ENCODE data around the gene RHOT2. TPM values are rescaled to one million over a fixed set of nuclear protein-coding genes. Genes with fewer than 3 reads are reported as not detected.
A peak's percentile ranks its signal among the peaks of the same experiment; 100 is the strongest.

RHOT2 gene
- total RNA-seq, 1 donor from 2014 or later, result 163 TPM

GRCh38 chr16:649631-650030 lies 18.3 kb upstream of the RHOT2 start:
- Mint-ChIP-seq H3K27me3 (no peaks in the 10 kb centered on the region), H3K4me3 (peak overlapping the region; percentile 80), H3K9me3 (no peaks in the 10 kb centered on the region)

DNA sequence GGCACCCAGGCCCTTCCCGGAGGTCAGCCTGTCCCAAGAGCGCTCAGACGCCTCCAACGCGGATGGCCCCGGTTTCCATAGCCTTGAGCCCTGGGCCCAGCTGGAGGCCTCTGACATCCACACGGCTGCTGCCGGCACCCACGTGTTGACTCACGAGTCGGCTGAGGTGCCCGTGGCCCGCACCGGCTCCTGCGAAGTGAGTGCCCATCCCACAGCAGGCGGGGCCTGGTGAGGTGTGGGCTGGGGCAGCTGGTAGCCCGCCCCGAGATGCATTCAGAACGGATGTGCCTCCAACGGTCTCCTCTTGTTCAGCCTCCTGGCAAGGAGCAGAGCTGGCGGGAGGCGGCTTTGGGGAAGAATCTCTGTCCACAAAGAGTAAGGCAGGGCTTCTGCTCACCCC lies 16.1 kb upstream of the RHOT2 start:
- Mint-ChIP-seq H3K4me1 (ENCODE audit: unreplicated experiment) (no peaks in the 10 kb centered on the region), H3K27me3 (no peaks in the 10 kb centered on the region), H3K4me3 (no peak overlapping the region), H3K36me3 (no peaks in the 10 kb centered on the region), H3K9me3 (no peaks in the 10 kb centered on the region), H3K27ac (no peak overlapping the region)
- TF ChIP-seq, protein P1, sequence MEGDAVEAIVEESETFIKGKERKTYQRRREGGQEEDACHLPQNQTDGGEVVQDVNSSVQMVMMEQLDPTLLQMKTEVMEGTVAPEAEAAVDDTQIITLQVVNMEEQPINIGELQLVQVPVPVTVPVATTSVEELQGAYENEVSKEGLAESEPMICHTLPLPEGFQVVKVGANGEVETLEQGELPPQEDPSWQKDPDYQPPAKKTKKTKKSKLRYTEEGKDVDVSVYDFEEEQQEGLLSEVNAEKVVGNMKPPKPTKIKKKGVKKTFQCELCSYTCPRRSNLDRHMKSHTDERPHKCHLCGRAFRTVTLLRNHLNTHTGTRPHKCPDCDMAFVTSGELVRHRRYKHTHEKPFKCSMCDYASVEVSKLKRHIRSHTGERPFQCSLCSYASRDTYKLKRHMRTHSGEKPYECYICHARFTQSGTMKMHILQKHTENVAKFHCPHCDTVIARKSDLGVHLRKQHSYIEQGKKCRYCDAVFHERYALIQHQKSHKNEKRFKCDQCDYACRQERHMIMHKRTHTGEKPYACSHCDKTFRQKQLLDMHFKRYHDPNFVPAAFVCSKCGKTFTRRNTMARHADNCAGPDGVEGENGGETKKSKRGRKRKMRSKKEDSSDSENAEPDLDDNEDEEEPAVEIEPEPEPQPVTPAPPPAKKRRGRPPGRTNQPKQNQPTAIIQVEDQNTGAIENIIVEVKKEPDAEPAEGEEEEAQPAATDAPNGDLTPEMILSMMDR (conservative IDR thresholded peaks at IDR 0.05), result no peak
- DNase-seq (ENCODE audit: extremely low spot score, unreplicated experiment), result no peak

More at GRCh38 chr16:649631-650030, 18.3 kb upstream of the RHOT2 start:
- Mint-ChIP-seq H3K27ac (peak overlapping the region; percentile 13), H3K4me1 (ENCODE audit: unreplicated experiment) (no peaks in the 10 kb centered on the region), H3K36me3 (no peaks in the 10 kb centered on the region)
- TF ChIP-seq, protein P1 (conservative IDR thresholded peaks at IDR 0.05), result no peak
- DNase-seq (ENCODE audit: extremely low spot score, unreplicated experiment), result no peak

DNA sequence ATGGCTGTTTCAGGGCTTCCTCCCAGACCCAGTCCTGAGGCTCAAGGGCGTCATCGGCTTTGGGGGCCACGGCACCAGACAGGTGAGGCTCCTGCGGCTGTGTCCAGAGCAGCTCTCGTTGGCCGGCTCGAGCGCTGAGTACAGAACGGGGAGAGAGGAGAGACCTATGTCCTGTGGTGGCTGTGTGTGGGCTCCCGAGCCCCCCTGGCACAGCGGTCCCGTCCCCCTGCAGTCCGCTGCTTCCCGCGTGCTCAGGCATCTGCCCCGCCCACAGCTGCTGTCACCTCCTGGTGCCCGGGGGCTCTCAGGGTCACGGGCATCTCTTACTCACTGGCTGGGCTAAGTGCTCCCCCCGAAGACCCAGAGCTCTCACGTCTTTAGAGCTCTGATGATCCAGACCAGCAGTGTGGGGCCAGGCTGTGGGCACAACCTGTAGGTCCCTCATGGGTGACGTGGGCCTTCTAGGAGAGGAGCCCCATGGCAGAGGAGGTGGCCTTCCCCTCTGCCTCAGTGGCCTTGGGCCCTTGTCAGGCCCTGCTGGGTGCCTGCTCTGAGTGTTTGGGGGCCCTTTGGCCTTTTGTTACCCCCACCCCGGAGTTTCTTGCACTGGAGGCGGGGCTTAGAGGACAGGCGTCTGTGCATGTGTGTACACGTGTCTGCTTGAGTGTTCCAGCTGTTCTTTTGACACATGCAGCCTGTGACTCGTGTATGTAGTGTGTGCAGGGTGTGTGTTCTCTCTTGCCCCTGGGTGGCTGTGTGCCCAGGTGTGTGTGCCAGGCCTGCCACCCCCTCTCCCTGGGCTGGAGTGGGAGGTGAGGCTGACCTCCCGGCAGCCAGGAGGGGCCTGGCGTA lies 15.3 kb upstream of the RHOT2 start:
- H3K4me3 Mint-ChIP-seq, result peak overlapping the region; percentile 68
- H3K27me3 Mint-ChIP-seq, result no peaks in the 10 kb centered on the region
- H3K27ac Mint-ChIP-seq, result no peak overlapping the region

DNA sequence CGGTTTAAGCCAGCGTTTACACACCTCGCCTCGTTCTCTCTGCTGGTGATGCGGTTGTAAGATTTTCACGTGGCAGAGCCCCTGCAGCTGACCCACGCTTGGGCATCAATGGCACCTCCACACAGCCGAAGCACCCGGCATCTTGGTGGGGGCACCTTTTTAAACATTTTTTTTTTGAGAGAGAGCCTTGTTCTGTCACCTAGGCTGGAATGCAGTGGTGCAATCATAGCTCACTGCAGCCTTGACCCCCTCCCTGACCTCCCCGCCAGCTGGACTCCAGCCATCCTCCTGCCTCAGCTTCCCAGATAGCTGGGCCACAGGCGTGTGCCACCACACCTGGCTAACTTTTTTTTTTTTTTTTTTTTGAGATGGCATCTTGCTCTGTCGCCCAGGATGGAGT lies 13.9 kb upstream of the RHOT2 start:
- Mint-ChIP-seq H3K27ac (no peak overlapping the region), H3K36me3 (no peaks in the 10 kb centered on the region), H3K4me1 (ENCODE audit: unreplicated experiment) (no peaks in the 10 kb centered on the region), H3K27me3 (no peaks in the 10 kb centered on the region), H3K4me3 (no peak overlapping the region), H3K9me3 (no peaks in the 10 kb centered on the region)
- DNase-seq (ENCODE audit: extremely low spot score, unreplicated experiment), result no peak
- TF ChIP-seq, protein P1 (conservative IDR thresholded peaks at IDR 0.05), result no peak

More for the DNA sequence above, 15.3 kb upstream of the RHOT2 start:
- Mint-ChIP-seq H3K9me3 (no peaks in the 10 kb centered on the region), H3K4me1 (ENCODE audit: unreplicated experiment) (no peaks in the 10 kb centered on the region), H3K36me3 (no peaks in the 10 kb centered on the region)
- DNase-seq (ENCODE audit: extremely low spot score, unreplicated experiment), result no peak
- TF ChIP-seq, protein P1 (conservative IDR thresholded peaks at IDR 0.05), result no peak

- Mint-ChIP-seq H3K27ac (no peak overlapping the region), H3K4me1 (ENCODE audit: unreplicated experiment) (no peaks in the 10 kb centered on the region), H3K36me3 (no peaks in the 10 kb centered on the region), H3K4me3 (no peak overlapping the region), H3K27me3 (no peaks in the 10 kb centered on the region), H3K9me3 (no peaks in the 10 kb centered on the region)
- DNase-seq (ENCODE audit: extremely low spot score, unreplicated experiment), result no peak
- TF ChIP-seq, protein P1 (conservative IDR thresholded peaks at IDR 0.05), result no peak
These were observed 10.4 kb upstream of the RHOT2 start for GRCh38 chr16:657487-657886.
